ENCODE measurements around the gene GOLT1A. TPM values are rescaled to one million over a fixed set of nuclear protein-coding genes. Genes with fewer than 3 reads are reported as not detected.

Gene GOLT1A
- total and polyA plus RNA-seq, 10 of the 15 experiments (the other 5 are each of a cell fraction or from before 2014, with no cell fraction given) = 0.09 to 0.46 TPM; not detected in 8

DNA sequence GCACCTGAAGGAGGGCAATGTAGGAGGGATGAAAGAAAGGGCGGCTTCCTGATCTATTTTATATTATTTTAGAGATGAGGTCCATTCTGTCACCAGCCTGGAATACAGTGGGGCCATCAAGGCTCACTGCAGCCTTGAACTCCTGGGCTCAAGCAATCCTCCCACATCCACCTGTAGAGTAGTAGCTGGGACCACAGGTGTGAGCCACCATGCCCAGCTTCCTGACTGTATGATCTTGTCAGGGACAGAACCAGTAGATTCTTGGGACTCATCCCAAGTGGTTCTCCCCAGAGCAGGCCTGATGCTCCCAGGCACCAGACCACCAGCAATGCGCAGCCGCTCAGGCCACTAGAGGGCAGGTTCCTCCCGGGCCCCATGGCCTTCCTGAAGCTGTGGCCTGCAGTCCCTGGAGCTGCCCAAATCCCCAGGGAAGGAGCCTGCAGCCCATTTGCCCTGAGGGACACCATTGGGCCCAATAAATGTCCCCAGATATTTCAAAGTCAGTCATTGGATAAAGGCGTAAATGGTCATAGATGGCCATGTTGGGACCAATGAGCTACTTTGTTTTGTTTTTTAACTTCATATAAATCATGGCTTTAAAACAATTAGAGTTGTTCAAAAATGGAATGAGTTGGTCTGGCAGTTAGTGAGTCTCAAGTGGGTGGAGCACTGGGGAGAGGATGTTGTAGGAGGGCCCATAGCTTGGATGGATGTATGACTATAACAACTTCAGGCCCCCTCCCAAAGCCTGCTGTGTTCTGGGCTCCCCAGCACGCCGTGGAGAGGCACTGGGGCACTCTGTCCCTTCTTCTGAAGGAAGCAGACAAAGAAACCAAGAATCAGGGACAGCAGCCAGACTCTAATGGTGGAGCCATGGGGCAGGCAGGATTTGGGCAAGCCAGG, 44.7 kb upstream of the GOLT1A start:
- no peak overlapping the region for H3K9ac ChIP-seq (ENCODE audit: control insufficient read depth, insufficient read depth, low read length)
- SMC1A ChIA-PET (ENCODE audit: uncharacterized antibody, unreplicated experiment) = interaction anchor here (0.6 to 8.4 kb wide), 13 partner anchors 10 to 505 kb away, joined by 3 to 86 read pairs (median 3); partner anchors contain the start of gene PLEKHA6
- in situ Hi-C loops (cut with MboI) = no loop called here
- WGBS (ENCODE audit: insufficient coverage, insufficient replicate concordance, low lambda C conversion rate, missing lambda C conversion rate) = 24% methylated on average over 7 of the region's 7 CpGs
- H3K9me3 ChIP-seq (replicated peaks; ENCODE audit: control insufficient read depth, insufficient read depth, low read length) = no peaks in the 10 kb centered on the region
- H3K27me3 ChIP-seq (replicated peaks in 1 of 2; ENCODE audit: control insufficient read depth in 2 of 2, insufficient read depth in 2 of 2, low read length in 1 of 2) = peaks cover 2 to 6% of the 10 kb centered on the region in 2 experiments; a peak in 3 of 4 replicates
- FAIRE-seq (no peak), DNase-seq (ENCODE audit: low read depth, low spot score) (no peak), ATAC-seq (peak; percentile 84)
- no TSS peak for BruUV-seq (replicated peaks)
- no peaks in the 10 kb centered on the region for H3K79me2 ChIP-seq (ENCODE audit: control insufficient read depth, insufficient read depth, low read length)
- no peak overlapping the region for H3K27ac ChIP-seq (ENCODE audit: control insufficient read depth, insufficient read depth)
- CTCF ChIA-PET = interaction anchor here (0.6 to 7.5 kb wide), 34 partner anchors 9 to 245 kb away, joined by 3 to 153 read pairs (median 4); partner anchors contain the start of genes GOLT1A and PLEKHA6
- H3K4me3 ChIP-seq = no peak overlapping the region
- H3K4me2 ChIP-seq (ENCODE audit: control insufficient read depth, insufficient read depth) = no peak overlapping the region
- H4K20me1 ChIP-seq (ENCODE audit: control insufficient read depth, insufficient read depth) = no peaks in the 10 kb centered on the region; the same call in 1 of the 2 replicates
- no peak overlapping the region for H2AFZ ChIP-seq (ENCODE audit: control insufficient read depth, low read depth, low read length)
- RAD21 ChIA-PET (ENCODE audit: unreplicated experiment) = interaction anchor here (0.6 to 4.8 kb wide), 13 partner anchors 9 to 248 kb away, joined by 3 to 57 read pairs (median 3); partner anchors contain the start of gene PLEKHA6
- no peaks in the 10 kb centered on the region for H3K4me1 ChIP-seq (ENCODE audit: control insufficient read depth, insufficient read depth, low read length)
- intact Hi-C loops (cut with micrococcal nuclease; ENCODE audit: unreplicated experiment) = loop anchor here (1.0 kb wide), 1 partner anchor 105 kb away; no protein-coding TSS in a partner anchor
- POLR2A ChIA-PET = no interaction called here
- H3K36me3 ChIP-seq (ENCODE audit: control insufficient read depth in 2 of 2, insufficient read depth in 2 of 2, low read length in 1 of 2) = no peaks in the 10 kb centered on the region
- TF ChIP-seq PRDM15 (CRISPR knock-in tag; IDR thresholded peaks at IDR 0.05) (no peak), E2F8 (IDR thresholded peaks at IDR 0.05; ENCODE audit: low read depth, partially characterized antibody) (no peak), RUNX3 (IDR thresholded peaks at IDR 0.05; ENCODE audit: low read length) (no peak), CREB1 (IDR thresholded peaks at IDR 0.05; ENCODE audit: low read depth) (no peak), FOXK2 (IDR thresholded peaks at IDR 0.05) (no peak), SMAD5 (IDR thresholded peaks at IDR 0.05; ENCODE audit: low read depth) (no peak), HDAC6 (IDR thresholded peaks at IDR 0.05; ENCODE audit: unreplicated experiment) (no peak), REST (IDR thresholded peaks at IDR 0.05; ENCODE audit: low read depth, low read length) (no peak)
- TF ChIP-seq, protein P1, sequence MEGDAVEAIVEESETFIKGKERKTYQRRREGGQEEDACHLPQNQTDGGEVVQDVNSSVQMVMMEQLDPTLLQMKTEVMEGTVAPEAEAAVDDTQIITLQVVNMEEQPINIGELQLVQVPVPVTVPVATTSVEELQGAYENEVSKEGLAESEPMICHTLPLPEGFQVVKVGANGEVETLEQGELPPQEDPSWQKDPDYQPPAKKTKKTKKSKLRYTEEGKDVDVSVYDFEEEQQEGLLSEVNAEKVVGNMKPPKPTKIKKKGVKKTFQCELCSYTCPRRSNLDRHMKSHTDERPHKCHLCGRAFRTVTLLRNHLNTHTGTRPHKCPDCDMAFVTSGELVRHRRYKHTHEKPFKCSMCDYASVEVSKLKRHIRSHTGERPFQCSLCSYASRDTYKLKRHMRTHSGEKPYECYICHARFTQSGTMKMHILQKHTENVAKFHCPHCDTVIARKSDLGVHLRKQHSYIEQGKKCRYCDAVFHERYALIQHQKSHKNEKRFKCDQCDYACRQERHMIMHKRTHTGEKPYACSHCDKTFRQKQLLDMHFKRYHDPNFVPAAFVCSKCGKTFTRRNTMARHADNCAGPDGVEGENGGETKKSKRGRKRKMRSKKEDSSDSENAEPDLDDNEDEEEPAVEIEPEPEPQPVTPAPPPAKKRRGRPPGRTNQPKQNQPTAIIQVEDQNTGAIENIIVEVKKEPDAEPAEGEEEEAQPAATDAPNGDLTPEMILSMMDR (IDR thresholded peaks at IDR 0.05 in 2 of 3, conservative IDR thresholded peaks at IDR 0.05 in 1 of 3; ENCODE audit: control insufficient read depth in 2 of 3, extremely low read depth in 1 of 3, insufficient read depth in 1 of 3, low read depth in 3 of 3, low read length in 3 of 3) = peak; percentile 55 to 69 (median 63)
